Lower leg skin (tissue), 4 donors: Measurements from ENCODE around the gene HSPA1A. TPM values are rescaled to one million over a fixed set of nuclear protein-coding genes. Genes with fewer than 3 reads are reported as not detected.

Experiments
- DNase-seq, 2 donors: peaks; one replicate each; pipeline ENCODE4 v3.0.0-alpha.2; 2019; ENCODE audit warnings: low spot score in 2 of 2
- H3K4me3 ChIP-seq: fragments of 200-600 bp; sonication (generic); 2 replicates; pipeline ENCODE4 v1.5.1; 2017; ENCODE audit warnings: mild to moderate bottlenecking, low read depth; ENCODE audit not compliant: poor library complexity, severe bottlenecking
- POLR2A ChIP-seq, 2 donors: fragments of 450-650 bp; IDR thresholded peaks; one replicate each; pipeline ENCODE4 v1.6.1; 2016 to 2017; ENCODE audit warnings: antibody characterized with exemption in 2 of 2, mild to moderate bottlenecking in 1 of 2, moderate library complexity in 1 of 2
- WGBS, 2 donors: methylation state at CpG; one replicate each; pipeline ENCODE4 v1.1.5; 2018; 5-methylcytosine and 5-hydroxymethylcytosine counted together
- intact Hi-C: fragments of 100-400 bp; cut with DNase I; formaldehyde crosslinking; loops from one replicate; pipeline ENCODE4 v1.15.0; 2023; ENCODE audit warnings: low total_unique reads
- total RNA-seq, 4 donors: library from RNA; depleted of rRNA; stranded (reverse); fragments of >200 nt; gene quantifications; one replicate each; pipeline ENCODE4 v1.1.0, GENCODE V29; 2016
- TF ChIP-seq, protein P1 (sequence below), 3 donors: fragments of 450-650 bp; IDR thresholded peaks; one replicate each; pipeline ENCODE4 v1.5.1; 2016; ENCODE audit warnings: antibody characterized with exemption in 3 of 3, mild to moderate bottlenecking in 3 of 3, moderate library complexity in 2 of 3

HSPA1A gene
- total RNA-seq, 4 donors from 2014 or later, result 237 to 342 (median 321) TPM

DNA sequence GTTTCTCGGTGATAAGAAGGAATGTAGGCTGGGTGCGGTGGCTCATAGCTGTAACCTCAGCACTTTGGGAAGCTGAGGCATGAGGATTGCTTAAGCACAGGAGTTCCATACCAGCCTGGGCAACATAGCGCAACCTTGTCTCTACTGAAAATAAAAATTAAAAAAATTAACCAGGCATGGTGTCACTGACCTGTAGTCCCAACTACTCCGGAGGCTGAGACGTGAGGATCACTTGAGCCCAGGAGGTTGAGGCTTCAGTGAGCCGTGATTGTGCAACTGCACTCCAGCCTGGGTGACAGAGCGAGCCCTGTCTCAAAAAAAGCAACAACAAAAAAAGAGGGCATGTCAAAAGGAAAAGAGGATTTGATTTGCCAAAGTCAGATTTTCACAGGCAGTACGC is 43.4 kb downstream of the HSPA1A start:
- H3K4me3 ChIP-seq, result no peak overlapping the region
- intact Hi-C loops, result no loop called here
- WGBS, 2 donors, result 88 to 90% methylated on average over 8 of the region's 8 CpGs
- no peak for DNase-seq
- TF ChIP-seq, protein P1, sequence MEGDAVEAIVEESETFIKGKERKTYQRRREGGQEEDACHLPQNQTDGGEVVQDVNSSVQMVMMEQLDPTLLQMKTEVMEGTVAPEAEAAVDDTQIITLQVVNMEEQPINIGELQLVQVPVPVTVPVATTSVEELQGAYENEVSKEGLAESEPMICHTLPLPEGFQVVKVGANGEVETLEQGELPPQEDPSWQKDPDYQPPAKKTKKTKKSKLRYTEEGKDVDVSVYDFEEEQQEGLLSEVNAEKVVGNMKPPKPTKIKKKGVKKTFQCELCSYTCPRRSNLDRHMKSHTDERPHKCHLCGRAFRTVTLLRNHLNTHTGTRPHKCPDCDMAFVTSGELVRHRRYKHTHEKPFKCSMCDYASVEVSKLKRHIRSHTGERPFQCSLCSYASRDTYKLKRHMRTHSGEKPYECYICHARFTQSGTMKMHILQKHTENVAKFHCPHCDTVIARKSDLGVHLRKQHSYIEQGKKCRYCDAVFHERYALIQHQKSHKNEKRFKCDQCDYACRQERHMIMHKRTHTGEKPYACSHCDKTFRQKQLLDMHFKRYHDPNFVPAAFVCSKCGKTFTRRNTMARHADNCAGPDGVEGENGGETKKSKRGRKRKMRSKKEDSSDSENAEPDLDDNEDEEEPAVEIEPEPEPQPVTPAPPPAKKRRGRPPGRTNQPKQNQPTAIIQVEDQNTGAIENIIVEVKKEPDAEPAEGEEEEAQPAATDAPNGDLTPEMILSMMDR (IDR thresholded peaks at IDR 0.05), result no peak
- no peak for TF ChIP-seq POLR2A (IDR thresholded peaks at IDR 0.05)

DNA sequence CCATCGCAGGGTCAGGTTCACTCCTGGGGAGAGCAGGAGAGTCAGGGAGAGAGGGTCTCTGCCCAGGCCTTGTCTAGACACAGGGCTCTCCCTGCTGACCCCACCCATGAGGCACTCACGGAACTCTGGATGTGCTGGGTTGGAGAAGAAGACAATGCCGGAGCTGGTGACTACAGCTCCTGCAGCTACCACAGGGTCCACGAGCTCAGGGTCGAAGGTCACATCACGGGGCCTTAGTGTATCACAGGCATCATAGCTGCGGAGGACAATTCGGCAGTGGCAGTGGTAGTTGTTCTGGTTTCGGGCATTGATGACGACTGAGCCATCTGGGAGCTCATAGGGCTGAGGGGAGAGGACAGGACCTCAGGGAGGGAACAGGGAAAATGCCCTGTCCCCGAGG is 44.6 kb downstream of the HSPA1A start:
- TF ChIP-seq POLR2A (IDR thresholded peaks at IDR 0.05), result no peak
- TF ChIP-seq, protein P1 (IDR thresholded peaks at IDR 0.05), result no peak
- intact Hi-C loops, result no loop called here
- WGBS, 2 donors, result 90 to 94% methylated on average over 5 to 11 of the region's 11 CpGs
- DNase-seq, result no peak
- no peak overlapping the region for H3K4me3 ChIP-seq

DNA sequence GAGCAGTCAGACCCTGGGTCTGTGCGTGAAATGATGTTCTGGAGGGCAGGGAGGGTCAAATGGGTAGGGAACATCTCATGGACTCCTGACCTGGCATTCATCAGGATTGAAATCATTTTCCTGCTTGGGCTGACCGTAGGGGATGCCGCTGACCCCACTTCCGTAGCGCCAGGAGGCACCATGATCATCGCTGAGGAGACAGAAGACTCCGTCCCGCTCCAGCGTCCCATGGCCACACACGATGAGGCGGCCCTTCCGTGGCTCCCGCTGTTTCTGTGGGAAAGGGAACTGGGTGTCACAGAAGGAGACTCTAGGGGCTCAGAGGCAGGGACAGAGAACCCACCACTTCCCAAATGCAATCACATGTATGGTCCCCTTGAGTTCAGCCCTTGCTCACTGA is 45.0 kb downstream of the HSPA1A start:
- 95% methylated on average over 12 to 13 of the region's 13 CpGs for WGBS, 2 donors
- no peak for DNase-seq
- intact Hi-C loops, result no loop called here
- TF ChIP-seq, protein P1 (IDR thresholded peaks at IDR 0.05), result no peak
- TF ChIP-seq POLR2A (IDR thresholded peaks at IDR 0.05), result no peak
- H3K4me3 ChIP-seq, result no peak overlapping the region

DNA sequence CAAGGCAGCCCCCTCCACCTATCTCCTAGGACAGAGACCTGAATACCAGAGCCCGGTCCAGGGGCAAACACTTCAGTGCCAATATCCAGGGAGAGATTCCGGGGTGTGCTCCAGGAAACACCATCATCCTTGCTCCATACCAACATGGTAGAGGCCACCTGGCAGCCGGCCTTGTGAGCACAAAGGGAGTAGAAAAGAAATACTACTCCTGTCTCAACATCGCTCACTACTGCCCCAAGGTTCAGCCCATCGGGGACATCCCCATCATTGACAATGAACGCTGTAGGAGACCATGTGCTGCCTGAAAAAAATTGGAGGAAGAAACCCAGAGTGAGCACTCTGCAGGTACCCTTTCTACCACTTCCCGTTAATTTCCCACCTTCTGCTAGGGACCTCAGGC is 45.8 kb downstream of the HSPA1A start:
- intact Hi-C loops, result no loop called here
- DNase-seq, result no peak
- TF ChIP-seq, protein P1 (IDR thresholded peaks at IDR 0.05), result no peak
- TF ChIP-seq POLR2A (IDR thresholded peaks at IDR 0.05), result no peak
- H3K4me3 ChIP-seq, result no peak overlapping the region
- WGBS, 2 donors, result 93 to 94% methylated on average over 7 of the region's 7 CpGs

DNA sequence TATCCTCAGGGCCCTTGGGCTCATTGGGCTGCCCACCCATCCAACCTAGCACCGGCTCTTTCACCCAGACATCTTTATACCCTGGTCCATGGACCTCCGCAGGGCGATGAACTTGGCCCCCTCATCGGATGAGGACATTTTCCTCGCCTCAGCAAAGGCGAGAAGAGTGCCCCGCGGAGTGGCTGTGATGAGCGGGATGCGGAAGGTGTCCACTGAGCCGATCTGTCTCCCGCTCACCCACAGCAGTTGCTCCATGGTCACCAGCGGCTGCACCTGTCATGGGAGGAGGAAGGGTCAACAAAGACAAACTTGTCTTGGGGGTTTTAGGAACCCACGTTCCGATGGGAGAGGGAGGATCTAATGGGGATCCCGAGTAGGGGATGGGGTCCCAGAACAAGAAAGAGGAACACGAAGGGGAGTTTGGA is 46.6 kb downstream of the HSPA1A start:
- TF ChIP-seq, protein P1 (IDR thresholded peaks at IDR 0.05), result no peak
- no peak for TF ChIP-seq POLR2A (IDR thresholded peaks at IDR 0.05)
- intact Hi-C loops, result no loop called here
- no peak for DNase-seq
- peak overlapping the region; percentile 53 for H3K4me3 ChIP-seq
- 36 to 48% methylated on average over 17 of the region's 17 CpGs for WGBS, 2 donors
